CD4-positive, CD25-positive, alpha-beta regulatory T cell (primary cell): Measurements from ENCODE around the gene TRAK1. TPM values are rescaled to one million over a fixed set of nuclear protein-coding genes. Genes with fewer than 3 reads are reported as not detected.

ENCODE experiments used
- ATAC-seq, 2 donors: fragments of 150-1000 bp; cut with Tn5 transposase; one replicate each; pipeline ENCODE4 v1.10.0; 2021; ENCODE audit warnings: low read depth in 2 of 2, moderate number of reproducible peaks in 2 of 2, moderate library complexity in 1 of 2
- DNase-seq, 3 donors: peaks; one replicate each; pipeline versions ENCODE4 v3.0.0 to v3.0.0-alpha.2; 2012 to 2022; ENCODE audit warnings: mixed read lengths in 1 of 3
- H3K27ac ChIP-seq: one replicate; pipeline ENCODE4 v1.7.0; 2013; ENCODE audit warnings: mild to moderate bottlenecking, low read length; ENCODE audit not compliant: insufficient read depth, poor library complexity, severe bottlenecking
- H3K27me3 ChIP-seq: one replicate; pipeline ENCODE4 v1.7.0; 2013; ENCODE audit warnings: low read length; ENCODE audit not compliant: control insufficient read depth, insufficient read depth
- H3K36me3 ChIP-seq: one replicate; pipeline ENCODE4 v1.7.0; 2013; ENCODE audit warnings: mild to moderate bottlenecking, low read length, moderate library complexity; ENCODE audit not compliant: control insufficient read depth, insufficient read depth
- H3K4me1 ChIP-seq: 2 replicates; pipeline ENCODE4 v1.7.0; 2013; ENCODE audit warnings: mild to moderate bottlenecking, low read length; ENCODE audit not compliant: insufficient read depth, control insufficient read depth, poor library complexity, severe bottlenecking
- H3K4me3 ChIP-seq: one replicate; pipeline ENCODE4 v1.7.0; 2013; ENCODE audit warnings: low read depth, mild to moderate bottlenecking, low read length, moderate library complexity
- H3K9me3 ChIP-seq, 2 experiments: 1 replicate in 1 of 2; 2 replicates in 1 of 2; pipeline ENCODE4 v1.7.0; 2013; ENCODE audit warnings: low read length in 2 of 2, mild to moderate bottlenecking in 1 of 2, moderate library complexity in 1 of 2; ENCODE audit not compliant: control insufficient read depth in 2 of 2
- H3K27ac Mint-ChIP-seq, 3 donors: one replicate each; pipeline ENCODE4 v1.8.0; 2020 to 2022; ENCODE audit warnings: mild to moderate bottlenecking in 3 of 3, mixed read lengths in 3 of 3, moderate library complexity in 2 of 3
- H3K27me3 Mint-ChIP-seq: one replicate; pipeline ENCODE4 v1.8.0; 2022; ENCODE audit warnings: mild to moderate bottlenecking, mixed read lengths
- H3K36me3 Mint-ChIP-seq: one replicate; pipeline ENCODE4 v1.8.0; 2020; ENCODE audit warnings: mixed read lengths
- H3K4me1 Mint-ChIP-seq, 4 donors: one replicate each; pipeline ENCODE4 v1.8.0; 2020 to 2022; ENCODE audit warnings: mixed read lengths in 4 of 4, mild to moderate bottlenecking in 1 of 4
- H3K4me3 Mint-ChIP-seq, 4 donors: one replicate each; pipeline ENCODE4 v1.8.0; 2020 to 2022; ENCODE audit warnings: mild to moderate bottlenecking in 4 of 4, mixed read lengths in 4 of 4, moderate library complexity in 3 of 4
- H3K9me3 Mint-ChIP-seq, 7 donors: one replicate each; pipeline ENCODE4 v1.8.0; 2020 to 2022; ENCODE audit warnings: mixed read lengths in 7 of 7, mild to moderate bottlenecking in 3 of 7, moderate library complexity in 2 of 7
- polyA plus RNA-seq, 4 donors: library from polyadenylated mRNA; unstranded; fragments of 300-500 nt; fragmentation: Illumina TruSeq; gene quantifications; one replicate each; pipeline ENCODE4 v1.2.3, GENCODE V29; 2021
- total RNA-seq: library from RNA; stranded (reverse); gene quantifications from one replicate; pipeline ENCODE4 v1.2.3, GENCODE V29; 2022

TRAK1 gene
- total and polyA plus RNA-seq, 5 donors from 2014 or later, result 2.6 to 23.3 (median 3.5) TPM

DNA sequence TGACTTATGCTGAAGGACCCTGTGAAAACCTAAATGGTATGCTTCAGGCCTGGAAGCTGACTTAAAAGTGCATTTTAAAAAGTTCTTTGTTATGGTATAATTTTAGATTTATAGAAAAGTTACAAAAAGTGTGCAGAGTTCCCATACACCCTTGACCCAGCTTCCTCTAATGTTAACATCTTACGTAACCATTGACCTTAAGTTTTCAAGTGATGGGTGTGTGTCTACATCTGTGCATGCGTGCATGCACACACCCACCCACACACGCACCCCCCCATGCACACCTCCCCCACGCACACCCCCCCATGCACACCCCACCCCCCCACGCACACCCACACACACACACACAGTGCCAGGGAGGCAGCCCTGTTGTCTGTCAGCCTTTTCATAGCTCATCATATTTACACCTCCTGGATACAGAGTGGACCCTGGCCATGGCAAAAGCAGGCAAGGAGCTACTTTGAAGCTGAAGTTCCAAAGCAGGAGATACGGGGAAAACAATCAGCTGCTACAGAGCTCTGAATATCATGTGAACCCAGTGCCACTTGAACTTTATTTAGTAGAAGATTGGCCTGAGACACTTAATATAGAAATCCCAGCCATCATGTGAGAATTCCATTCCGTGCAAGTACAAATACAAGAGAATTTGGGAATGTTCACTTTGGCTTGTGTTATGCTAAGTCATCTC lies 30.0 kb upstream of the TRAK1 start:
- Histone ChIP-seq H3K36me3 (no peaks in the 10 kb centered on the region), H3K27ac (no peak overlapping the region), H3K4me3 (no peak overlapping the region), H3K9me3 (no peaks in the 10 kb centered on the region), H3K4me1 (no peaks in the 10 kb centered on the region), H3K27me3 (no peaks in the 10 kb centered on the region)
- Mint-ChIP-seq H3K4me3 (no peak overlapping the region), H3K4me1 (peaks cover 5 to 26% (median 21%) of the 10 kb centered on the region in 4 donors), H3K27me3 (no peaks in the 10 kb centered on the region), H3K27ac (no peak overlapping the region), H3K9me3 (no peaks in the 10 kb centered on the region), H3K36me3 (no peaks in the 10 kb centered on the region)
- ATAC-seq, result no peak
- no peak for DNase-seq

DNA sequence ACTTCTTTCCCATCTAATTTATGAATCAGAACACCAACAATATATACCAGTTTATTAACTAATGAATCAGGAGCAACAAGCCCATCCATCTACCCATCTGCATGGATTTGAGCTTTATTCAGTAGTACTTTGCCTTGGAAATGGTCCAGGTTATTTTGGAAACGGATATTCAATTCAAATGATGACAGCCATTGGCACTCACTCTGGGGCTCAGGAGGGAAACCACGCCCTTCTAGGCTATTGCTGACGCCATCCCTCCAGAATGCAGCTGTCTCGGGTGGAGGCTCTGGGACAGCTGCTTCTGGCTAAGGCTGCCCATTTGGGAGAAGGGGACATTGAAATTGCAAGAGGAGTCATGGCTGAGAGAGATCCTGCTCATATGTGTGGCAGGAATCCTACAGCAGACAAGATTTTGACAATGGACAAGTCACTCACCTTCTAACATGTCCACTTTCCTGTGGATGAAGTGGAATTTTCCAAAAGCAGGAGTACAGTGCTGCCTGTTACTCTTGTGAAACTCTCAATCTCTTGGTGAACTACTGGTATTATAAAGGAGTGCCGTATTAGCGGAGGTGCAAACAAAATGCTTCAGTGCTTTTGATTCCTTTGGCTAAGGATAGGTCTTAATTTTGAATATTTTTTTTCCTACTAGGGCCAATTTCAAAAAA lies 29.3 kb upstream of the TRAK1 start:
- Mint-ChIP-seq H3K9me3 (no peaks in the 10 kb centered on the region), H3K4me3 (no peak overlapping the region), H3K27ac (no peak overlapping the region), H3K4me1 (peaks cover 9 to 29% (median 28%) of the 10 kb centered on the region in 4 donors), H3K27me3 (no peaks in the 10 kb centered on the region), H3K36me3 (no peaks in the 10 kb centered on the region)
- no peaks in the 10 kb centered on the region for H3K27me3 ChIP-seq
- no peak for ATAC-seq
- H3K36me3 ChIP-seq, result no peaks in the 10 kb centered on the region
- H3K9me3 ChIP-seq, result no peaks in the 10 kb centered on the region
- no peak overlapping the region for H3K27ac ChIP-seq
- DNase-seq, result no peak
- no peaks in the 10 kb centered on the region for H3K4me1 ChIP-seq
- no peak overlapping the region for H3K4me3 ChIP-seq

DNA sequence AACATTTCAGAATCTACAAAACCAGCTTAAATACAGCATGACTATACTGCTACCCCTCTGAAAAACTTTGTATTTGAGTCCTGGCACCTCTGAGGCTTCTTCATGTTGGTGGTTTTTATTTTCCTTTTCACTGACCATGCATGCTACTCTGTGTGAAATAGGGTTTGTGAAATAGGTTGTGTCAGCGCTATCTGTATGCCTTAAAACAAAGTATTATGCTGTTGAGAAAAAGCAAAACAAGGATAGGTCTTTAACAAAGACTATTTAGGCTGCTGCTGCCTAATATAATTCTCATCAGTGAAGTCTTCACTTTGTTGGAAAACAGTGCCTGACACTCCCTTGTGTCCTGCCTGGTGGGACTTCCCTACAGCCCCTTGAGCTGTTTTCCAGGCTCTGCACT lies 28.7 kb upstream of the TRAK1 start:
- Histone ChIP-seq H3K27me3 (no peaks in the 10 kb centered on the region), H3K9me3 (no peaks in the 10 kb centered on the region), H3K4me1 (no peaks in the 10 kb centered on the region), H3K27ac (no peak overlapping the region), H3K4me3 (no peak overlapping the region), H3K36me3 (no peaks in the 10 kb centered on the region)
- Mint-ChIP-seq H3K27me3 (no peaks in the 10 kb centered on the region), H3K4me3 (no peak overlapping the region), H3K36me3 (no peaks in the 10 kb centered on the region), H3K9me3 (no peaks in the 10 kb centered on the region), H3K4me1 (peaks cover 12 to 29% (median 27%) of the 10 kb centered on the region in 4 donors), H3K27ac (no peak overlapping the region)
- no peak for DNase-seq
- ATAC-seq, result no peak

DNA sequence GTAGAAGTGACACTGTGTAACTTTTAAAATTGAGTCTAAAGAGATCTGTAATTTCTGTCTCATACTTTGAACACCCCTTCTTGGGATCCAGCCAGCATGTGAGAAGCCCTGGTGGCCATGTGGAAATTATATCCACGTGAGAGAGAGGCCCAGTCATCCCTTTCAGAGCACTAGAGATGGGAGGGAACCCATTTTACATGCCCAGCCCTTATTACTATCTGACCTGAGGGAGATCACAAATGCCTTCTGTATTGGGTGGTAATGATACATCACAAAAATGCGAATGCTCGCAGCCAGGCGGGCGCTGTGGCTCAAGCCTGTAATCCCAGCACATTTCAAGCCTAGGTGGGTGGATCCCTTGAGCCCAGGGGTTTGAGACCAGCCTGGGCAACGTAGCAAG lies 27.3 kb upstream of the TRAK1 start:
- Mint-ChIP-seq H3K36me3 (no peaks in the 10 kb centered on the region), H3K4me1 (peaks cover 7 to 34% (median 26%) of the 10 kb centered on the region in 4 donors), H3K9me3 (no peaks in the 10 kb centered on the region), H3K27ac (peak overlapping the region in 1 of 3 donors; percentile 46), H3K4me3 (no peak overlapping the region), H3K27me3 (no peaks in the 10 kb centered on the region)
- Histone ChIP-seq H3K27me3 (no peaks in the 10 kb centered on the region), H3K9me3 (no peaks in the 10 kb centered on the region), H3K36me3 (no peaks in the 10 kb centered on the region), H3K4me3 (no peak overlapping the region), H3K4me1 (no peaks in the 10 kb centered on the region), H3K27ac (no peak overlapping the region)
- DNase-seq (no peak), ATAC-seq (no peak)

DNA sequence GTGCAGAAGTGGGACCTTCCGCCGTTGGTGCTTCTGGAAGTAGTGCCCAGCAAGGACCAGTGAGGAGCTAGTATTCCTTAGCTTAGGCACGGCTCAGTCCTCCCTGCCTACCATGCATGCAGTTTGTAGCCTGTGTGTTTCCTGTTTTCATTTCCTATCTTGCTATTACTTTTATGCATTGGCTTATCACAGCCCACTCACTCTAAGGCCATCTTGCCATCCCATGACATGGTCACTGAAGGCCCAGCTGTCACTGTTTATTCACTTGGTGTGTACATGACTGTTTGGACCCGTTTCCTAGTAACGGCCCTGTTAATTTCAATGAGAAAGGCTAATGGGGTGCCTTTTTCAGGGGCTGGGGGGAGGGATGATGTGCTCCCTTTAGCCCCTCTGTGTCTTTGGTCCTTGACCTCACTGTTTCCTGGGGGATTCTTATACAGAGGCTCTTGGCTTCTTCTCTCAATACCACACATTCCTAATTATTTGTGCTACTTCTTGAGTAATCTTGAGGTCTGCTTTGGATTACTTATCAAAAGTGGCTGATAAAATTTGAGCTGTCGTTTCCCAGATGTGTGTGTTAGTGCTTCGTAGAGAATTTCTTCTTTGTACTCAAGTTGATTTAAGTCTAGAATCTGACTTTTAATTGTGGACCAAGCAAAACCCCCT lies 24.5 kb upstream of the TRAK1 start:
- Histone ChIP-seq H3K4me1 (no peaks in the 10 kb centered on the region), H3K4me3 (no peak overlapping the region), H3K36me3 (no peaks in the 10 kb centered on the region), H3K27me3 (no peaks in the 10 kb centered on the region), H3K27ac (no peak overlapping the region), H3K9me3 (no peaks in the 10 kb centered on the region)
- Mint-ChIP-seq H3K27ac (peak overlapping the region; percentile 21 to 96 (median 69)), H3K27me3 (no peaks in the 10 kb centered on the region), H3K9me3 (no peaks in the 10 kb centered on the region), H3K4me3 (no peak overlapping the region), H3K4me1 (peaks cover 11 to 32% (median 30%) of the 10 kb centered on the region in 4 donors), H3K36me3 (no peaks in the 10 kb centered on the region)
- ATAC-seq (no peak), DNase-seq (no peak)

DNA sequence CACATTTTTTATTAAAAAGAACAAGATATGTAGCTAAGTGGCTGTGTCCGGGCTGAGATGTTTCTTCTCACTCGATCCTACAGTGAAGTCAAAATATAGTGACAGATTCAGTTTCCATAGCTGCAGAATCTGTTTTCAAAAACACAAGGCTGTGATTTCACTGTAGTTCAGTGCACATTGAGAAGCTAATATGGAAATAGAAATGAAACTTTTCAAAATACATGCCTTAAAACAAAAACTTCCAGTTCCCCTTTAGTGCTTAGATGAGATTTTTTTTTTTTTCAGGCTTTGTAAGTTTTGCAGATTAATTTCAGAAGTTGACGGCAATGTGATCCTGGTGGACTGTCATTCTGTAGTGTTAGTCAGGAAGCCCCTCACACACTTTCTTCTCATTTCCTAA lies 23.8 kb upstream of the TRAK1 start:
- Histone ChIP-seq H3K9me3 (no peaks in the 10 kb centered on the region), H3K27me3 (no peaks in the 10 kb centered on the region), H3K36me3 (no peaks in the 10 kb centered on the region), H3K4me3 (no peak overlapping the region), H3K4me1 (no peaks in the 10 kb centered on the region), H3K27ac (no peak overlapping the region)
- Mint-ChIP-seq H3K27ac (no peak overlapping the region), H3K4me3 (no peak overlapping the region), H3K36me3 (no peaks in the 10 kb centered on the region), H3K4me1 (peaks cover 11 to 38% (median 30%) of the 10 kb centered on the region in 4 donors), H3K9me3 (no peaks in the 10 kb centered on the region), H3K27me3 (no peaks in the 10 kb centered on the region)
- peak in 1 of 2 donors; percentile 21 for ATAC-seq
- DNase-seq, result no peak

DNA sequence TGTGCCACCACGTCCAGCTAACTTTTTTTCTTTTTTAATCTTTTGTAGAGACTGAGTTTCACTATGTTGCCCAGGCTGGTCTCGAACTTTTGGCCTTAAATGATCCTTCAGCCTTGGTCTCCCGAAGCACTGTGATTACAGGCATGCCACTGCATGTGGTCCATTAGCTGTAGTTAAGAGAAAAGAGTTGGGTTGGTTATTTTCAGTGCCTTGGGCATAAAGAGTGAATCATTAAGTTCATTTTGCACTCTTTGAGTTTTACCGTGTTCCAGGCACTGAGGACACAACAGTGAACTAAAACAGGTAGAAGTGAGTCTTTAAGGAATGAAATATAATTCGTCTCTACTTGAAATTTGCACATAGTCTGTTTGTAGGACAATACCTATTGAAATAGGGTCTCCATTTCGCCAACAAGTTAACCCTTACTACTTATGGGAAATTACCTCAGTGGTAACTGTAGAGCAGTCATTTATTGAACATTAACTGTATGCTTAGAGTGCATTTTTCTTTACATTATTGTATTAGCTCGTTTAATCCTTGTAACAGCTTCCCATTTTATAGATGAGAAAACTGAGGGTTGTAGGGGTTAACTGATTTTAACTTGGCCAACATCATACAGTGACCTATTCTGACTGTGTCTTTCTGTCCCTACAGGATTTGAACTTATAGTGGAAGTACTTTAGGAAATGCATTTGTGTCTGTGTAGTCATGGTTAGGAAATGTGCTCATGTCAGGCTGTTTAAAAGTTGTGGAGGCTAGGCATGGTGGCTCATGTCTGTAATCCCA lies 22.7 kb upstream of the TRAK1 start:
- ATAC-seq, result no peak
- Histone ChIP-seq H3K27me3 (no peaks in the 10 kb centered on the region), H3K4me3 (no peak overlapping the region), H3K4me1 (no peaks in the 10 kb centered on the region), H3K27ac (no peak overlapping the region), H3K36me3 (no peaks in the 10 kb centered on the region), H3K9me3 (no peaks in the 10 kb centered on the region)
- no peak for DNase-seq
- Mint-ChIP-seq H3K4me3 (no peak overlapping the region), H3K36me3 (no peaks in the 10 kb centered on the region), H3K9me3 (no peaks in the 10 kb centered on the region), H3K27me3 (no peaks in the 10 kb centered on the region), H3K4me1 (peaks cover 11 to 41% (median 35%) of the 10 kb centered on the region in 4 donors), H3K27ac (peak overlapping the region in 2 of 3 donors; percentile 2 to 38)
